ENCODE data around the gene C1orf159. TPM values are rescaled to one million over a fixed set of nuclear protein-coding genes. Genes with fewer than 3 reads are reported as not detected.

C1orf159 gene
- polyA plus RNA-seq, 1 donor from 2014 or later: 31.5 TPM

GRCh38 chr1:1136547-1137230 lies 20.8 kb upstream of the C1orf159 start:
- Histone ChIP-seq H3K36me3 (ENCODE audit: insufficient read depth, low read length) (no peaks in the 10 kb centered on the region), H3K4me3 (ENCODE audit: low read length) (no peak overlapping the region), H3F3A (ENCODE audit: insufficient read depth, low read length, poor library complexity, severe bottlenecking) (no peaks in the 10 kb centered on the region), H2AFZ (ENCODE audit: low read depth, low read length) (no peak overlapping the region), H4K20me1 (ENCODE audit: insufficient read depth) (no peaks in the 10 kb centered on the region), H3K9me3 (ENCODE audit: low read length) (no peaks in the 10 kb centered on the region), H3K9ac (ENCODE audit: low read length) (no peak overlapping the region), H3K9me2 (ENCODE audit: insufficient read depth, low read length) (no peaks in the 10 kb centered on the region), H3K79me2 (replicated peaks; ENCODE audit: insufficient read depth, low read length) (no peaks in the 10 kb centered on the region), H3K27me3 (ENCODE audit: insufficient read depth, low read depth, low read length) (no peaks in the 10 kb centered on the region), H3K27ac (ENCODE audit: low read length) (no peak overlapping the region), H3K4me2 (ENCODE audit: low read length) (no peak overlapping the region)
- TF ChIP-seq SMC3 (conservative IDR thresholded peaks at IDR 0.05; ENCODE audit: poor library complexity): no peak
- TF ChIP-seq EP300 (conservative IDR thresholded peaks at IDR 0.05; ENCODE audit: poor library complexity, severe bottlenecking): no peak
- no peak for TF ChIP-seq REST (IDR thresholded peaks at IDR 0.05; ENCODE audit: borderline replicate concordance)
- TF ChIP-seq EZH2 (IDR thresholded peaks at IDR 0.05; ENCODE audit: borderline replicate concordance, insufficient read depth, low read length, poor library complexity, severe bottlenecking): no peak
- no peak for TF ChIP-seq MXI1 (conservative IDR thresholded peaks at IDR 0.05; ENCODE audit: poor library complexity, severe bottlenecking)
- no peak for TF ChIP-seq CTCF (IDR thresholded peaks at IDR 0.05; ENCODE audit: poor library complexity, severe bottlenecking)
- TF ChIP-seq POLR2AphosphoS5 (IDR thresholded peaks at IDR 0.05): no peak
- no peak for TF ChIP-seq TAF1 (IDR thresholded peaks at IDR 0.05; ENCODE audit: low read depth)
- TF ChIP-seq RAD21 (conservative IDR thresholded peaks at IDR 0.05): no peak

GRCh38 chr1:1135339-1136136 lies 19.6 kb upstream of the C1orf159 start:
- Histone ChIP-seq H3K4me3 (ENCODE audit: low read length) (no peak overlapping the region), H4K20me1 (ENCODE audit: insufficient read depth) (no peaks in the 10 kb centered on the region), H3K9ac (ENCODE audit: low read length) (no peak overlapping the region), H3K36me3 (ENCODE audit: insufficient read depth, low read length) (no peaks in the 10 kb centered on the region), H3K27ac (ENCODE audit: low read length) (no peak overlapping the region), H3F3A (ENCODE audit: insufficient read depth, low read length, poor library complexity, severe bottlenecking) (no peaks in the 10 kb centered on the region), H2AFZ (ENCODE audit: low read depth, low read length) (no peak overlapping the region), H3K9me3 (ENCODE audit: low read length) (no peaks in the 10 kb centered on the region), H3K79me2 (replicated peaks; ENCODE audit: insufficient read depth, low read length) (no peaks in the 10 kb centered on the region), H3K4me2 (ENCODE audit: low read length) (no peak overlapping the region), H3K27me3 (ENCODE audit: insufficient read depth, low read depth, low read length) (no peaks in the 10 kb centered on the region), H3K9me2 (ENCODE audit: insufficient read depth, low read length) (no peaks in the 10 kb centered on the region)
- TF ChIP-seq CTCF (IDR thresholded peaks at IDR 0.05; ENCODE audit: poor library complexity, severe bottlenecking) (no peak), MXI1 (conservative IDR thresholded peaks at IDR 0.05; ENCODE audit: poor library complexity, severe bottlenecking) (no peak), TAF1 (IDR thresholded peaks at IDR 0.05; ENCODE audit: low read depth) (no peak), SMC3 (conservative IDR thresholded peaks at IDR 0.05; ENCODE audit: poor library complexity) (no peak), EP300 (conservative IDR thresholded peaks at IDR 0.05; ENCODE audit: poor library complexity, severe bottlenecking) (no peak), REST (IDR thresholded peaks at IDR 0.05; ENCODE audit: borderline replicate concordance) (no peak), POLR2AphosphoS5 (IDR thresholded peaks at IDR 0.05) (no peak), RAD21 (conservative IDR thresholded peaks at IDR 0.05) (no peak), EZH2 (IDR thresholded peaks at IDR 0.05; ENCODE audit: borderline replicate concordance, insufficient read depth, low read length, poor library complexity, severe bottlenecking) (no peak)

Data from neural cell (in vitro differentiated cells).